Measurements from ENCODE around the gene MID1.
A peak's percentile ranks its signal among the peaks of the same experiment; 100 is the strongest.

The MID1 gene

DNA sequence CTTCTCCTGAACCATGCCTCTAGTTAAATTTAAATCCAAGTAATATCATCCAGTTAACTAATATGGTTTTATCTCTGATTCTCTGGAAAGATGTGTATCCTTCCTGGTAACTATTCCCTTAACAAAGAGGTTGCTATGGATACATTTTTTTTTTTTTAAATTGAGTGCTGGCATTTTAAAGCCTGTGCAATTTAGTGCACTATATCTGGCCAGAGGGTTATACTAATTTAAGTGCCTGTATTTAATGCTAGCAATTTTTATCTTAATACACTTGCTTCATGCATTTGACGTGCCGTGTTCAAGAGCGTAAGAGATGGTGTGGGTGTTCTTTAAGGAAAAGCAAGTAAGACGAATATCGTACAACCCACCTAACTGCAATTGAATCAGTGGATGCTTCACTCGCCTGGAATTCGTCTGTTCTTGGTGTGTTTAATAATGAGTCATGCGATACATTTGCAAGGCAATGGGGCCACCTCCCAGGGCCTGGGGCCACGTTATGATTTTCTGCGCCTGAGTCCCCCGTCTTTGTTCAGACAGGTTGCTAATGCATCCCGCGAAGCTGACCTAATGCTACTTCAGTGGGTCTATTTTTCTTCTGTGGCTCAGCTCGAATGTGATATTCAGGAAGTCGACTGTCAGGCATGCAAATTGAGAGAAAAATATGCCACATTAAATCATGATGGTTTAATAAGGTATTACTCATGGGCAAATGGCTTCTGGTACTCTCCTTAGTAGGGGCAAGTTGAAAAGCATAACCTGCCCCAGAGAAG lies 14.2 kb upstream of the MID1 start:
- POLR2A ChIA-PET, result interaction anchor here (0.6 kb wide), 1 partner anchor 411 kb away, joined by 3 read pairs; no protein-coding TSS in a partner anchor
- H3K36me3 ChIP-seq (ENCODE audit: control insufficient read depth in 2 of 2, insufficient read depth in 1 of 2, low read length in 2 of 2), result no peaks in the 10 kb centered on the region
- H3K4me3 ChIP-seq (ENCODE audit: low read depth, low read length), result no peak overlapping the region; the same call in 1 of the 2 replicates
- no peaks in the 10 kb centered on the region for H3K9me3 ChIP-seq (ENCODE audit: control insufficient read depth, insufficient read depth, low read depth, low read length)
- no peak overlapping the region for H3K27ac ChIP-seq (ENCODE audit: extremely low read depth, low read depth, low read length)
- CTCF ChIA-PET, result no interaction called here
- H3K4me1 ChIP-seq (ENCODE audit: control insufficient read depth, insufficient read depth, low read length), result no peaks in the 10 kb centered on the region
- TF ChIP-seq ZBTB20 (tag by site-specific recombination; IDR thresholded peaks at IDR 0.05), result no peak
- TF ChIP-seq, protein P1, sequence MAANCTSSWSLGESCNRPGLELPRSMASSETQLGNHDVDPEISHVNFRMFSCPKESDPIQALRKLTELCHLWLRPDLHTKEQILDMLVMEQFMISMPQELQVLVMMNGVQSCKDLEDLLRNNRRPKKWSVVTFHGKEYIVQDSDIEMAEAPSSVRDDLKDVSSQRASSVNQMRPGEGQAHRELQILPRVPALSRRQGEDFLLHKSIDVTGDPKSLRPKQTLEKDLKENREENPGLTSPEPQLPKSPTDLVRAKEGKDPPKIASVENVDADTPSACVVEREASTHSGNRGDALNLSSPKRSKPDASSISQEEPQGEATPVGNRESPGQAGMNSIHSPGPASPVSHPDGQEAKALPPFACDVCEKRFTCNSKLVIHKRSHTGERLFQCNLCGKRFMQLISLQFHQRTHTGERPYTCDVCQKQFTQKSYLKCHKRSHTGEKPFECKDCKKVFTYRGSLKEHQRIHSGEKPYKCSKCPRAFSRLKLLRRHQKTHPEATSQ (tag by site-specific recombination; IDR thresholded peaks at IDR 0.05), result no peak
- 0 out of 2 replicates have a peak, but pooled peaks have one; percentile 26 for TF ChIP-seq ZBTB21 (tag by site-specific recombination; IDR thresholded peaks at IDR 0.05)
- TF ChIP-seq ZIC2 (tag by site-specific recombination; IDR thresholded peaks at IDR 0.05), result no peak
- no peak for TF ChIP-seq TRIM28 (IDR thresholded peaks at IDR 0.05; ENCODE audit: borderline replicate concordance, low read length)
- 0 out of 2 replicates have a peak, but pooled peaks have one; percentile 12 for TF ChIP-seq ZFHX2 (tag by site-specific recombination; conservative IDR thresholded peaks at IDR 0.05)
- TF ChIP-seq ZNF10 (tag by site-specific recombination; IDR thresholded peaks at IDR 0.05), result no peak
- TF ChIP-seq, protein P2, sequence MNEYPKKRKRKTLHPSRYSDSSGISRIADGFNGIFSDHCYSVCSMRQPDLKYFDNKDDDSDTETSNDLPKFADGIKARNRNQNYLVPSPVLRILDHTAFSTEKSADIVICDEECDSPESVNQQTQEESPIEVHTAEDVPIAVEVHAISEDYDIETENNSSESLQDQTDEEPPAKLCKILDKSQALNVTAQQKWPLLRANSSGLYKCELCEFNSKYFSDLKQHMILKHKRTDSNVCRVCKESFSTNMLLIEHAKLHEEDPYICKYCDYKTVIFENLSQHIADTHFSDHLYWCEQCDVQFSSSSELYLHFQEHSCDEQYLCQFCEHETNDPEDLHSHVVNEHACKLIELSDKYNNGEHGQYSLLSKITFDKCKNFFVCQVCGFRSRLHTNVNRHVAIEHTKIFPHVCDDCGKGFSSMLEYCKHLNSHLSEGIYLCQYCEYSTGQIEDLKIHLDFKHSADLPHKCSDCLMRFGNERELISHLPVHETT (tag by site-specific recombination; IDR thresholded peaks at IDR 0.05), result no peak
- TF ChIP-seq SCRT2 (tag by site-specific recombination; IDR thresholded peaks at IDR 0.05), result 0 out of 2 replicates have a peak, but pooled peaks have one; percentile 16
- no peak for TF ChIP-seq ZNF585B (tag by site-specific recombination; IDR thresholded peaks at IDR 0.05)
- TF ChIP-seq ZNF785 (tag by site-specific recombination; IDR thresholded peaks at IDR 0.05), result no peak
- no peak for TF ChIP-seq SP3 (tag by site-specific recombination; IDR thresholded peaks at IDR 0.05)
- TF ChIP-seq ZNF221 (tag by site-specific recombination; IDR thresholded peaks at IDR 0.05; ENCODE audit: borderline replicate concordance), result no peak
- TF ChIP-seq ZSCAN16 (tag by site-specific recombination; IDR thresholded peaks at IDR 0.05), result no peak
- TF ChIP-seq ZNF404 (tag by site-specific recombination; IDR thresholded peaks at IDR 0.05), result no peak
- TF ChIP-seq, protein P3, sequence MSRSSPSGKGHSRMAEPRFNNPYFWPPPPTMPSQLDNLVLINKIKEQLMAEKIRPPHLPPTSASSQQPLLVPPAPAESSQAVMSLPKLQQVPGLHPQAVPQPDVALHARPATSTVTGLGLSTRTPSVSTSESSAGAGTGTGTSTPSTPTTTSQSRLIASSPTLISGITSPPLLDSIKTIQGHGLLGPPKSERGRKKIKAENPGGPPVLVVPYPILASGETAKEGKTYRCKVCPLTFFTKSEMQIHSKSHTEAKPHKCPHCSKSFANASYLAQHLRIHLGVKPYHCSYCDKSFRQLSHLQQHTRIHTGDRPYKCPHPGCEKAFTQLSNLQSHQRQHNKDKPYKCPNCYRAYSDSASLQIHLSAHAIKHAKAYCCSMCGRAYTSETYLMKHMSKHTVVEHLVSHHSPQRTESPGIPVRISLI (tag by site-specific recombination; IDR thresholded peaks at IDR 0.05), result no peak
- no peak for TF ChIP-seq ZNF514 (tag by site-specific recombination; IDR thresholded peaks at IDR 0.05)
- no peak for TF ChIP-seq ZNF624 (tag by site-specific recombination; IDR thresholded peaks at IDR 0.05)
- TF ChIP-seq ZNF600 (tag by site-specific recombination; IDR thresholded peaks at IDR 0.05), result no peak
- TF ChIP-seq ZSCAN23 (tag by site-specific recombination; IDR thresholded peaks at IDR 0.05), result no peak
- no peak for TF ChIP-seq YY1 (tag by site-specific recombination; IDR thresholded peaks at IDR 0.05)
- TF ChIP-seq ZNF311 (tag by site-specific recombination; IDR thresholded peaks at IDR 0.05; ENCODE audit: borderline replicate concordance), result no peak
- no peak for TF ChIP-seq ZNF426 (tag by site-specific recombination; IDR thresholded peaks at IDR 0.05)
- peak; percentile 32; the same call in 1 of the 2 replicates for TF ChIP-seq ZEB2 (tag by site-specific recombination; IDR thresholded peaks at IDR 0.05)
- TF ChIP-seq ZNF354C (tag by site-specific recombination; IDR thresholded peaks at IDR 0.05; ENCODE audit: borderline replicate concordance, low read depth), result no peak
- no peak for TF ChIP-seq ZNF610 (tag by site-specific recombination; IDR thresholded peaks at IDR 0.05; ENCODE audit: borderline replicate concordance)
- no peak for TF ChIP-seq ZNF707 (tag by site-specific recombination; IDR thresholded peaks at IDR 0.05)
- no peak for TF ChIP-seq ZNF175 (tag by site-specific recombination; IDR thresholded peaks at IDR 0.05)
- TF ChIP-seq, protein P4, sequence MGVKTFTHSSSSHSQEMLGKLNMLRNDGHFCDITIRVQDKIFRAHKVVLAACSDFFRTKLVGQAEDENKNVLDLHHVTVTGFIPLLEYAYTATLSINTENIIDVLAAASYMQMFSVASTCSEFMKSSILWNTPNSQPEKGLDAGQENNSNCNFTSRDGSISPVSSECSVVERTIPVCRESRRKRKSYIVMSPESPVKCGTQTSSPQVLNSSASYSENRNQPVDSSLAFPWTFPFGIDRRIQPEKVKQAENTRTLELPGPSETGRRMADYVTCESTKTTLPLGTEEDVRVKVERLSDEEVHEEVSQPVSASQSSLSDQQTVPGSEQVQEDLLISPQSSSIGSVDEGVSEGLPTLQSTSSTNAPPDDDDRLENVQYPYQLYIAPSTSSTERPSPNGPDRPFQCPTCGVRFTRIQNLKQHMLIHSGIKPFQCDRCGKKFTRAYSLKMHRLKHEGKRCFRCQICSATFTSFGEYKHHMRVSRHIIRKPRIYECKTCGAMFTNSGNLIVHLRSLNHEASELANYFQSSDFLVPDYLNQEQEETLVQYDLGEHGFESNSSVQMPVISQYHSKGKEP (tag by site-specific recombination; IDR thresholded peaks at IDR 0.05), result no peak
- TF ChIP-seq ZNF623 (tag by site-specific recombination; IDR thresholded peaks at IDR 0.05), result peak; percentile 48
- peak; percentile 79 for TF ChIP-seq OSR2 (tag by site-specific recombination; IDR thresholded peaks at IDR 0.05)
- no peak for TF ChIP-seq ZBTB1 (tag by site-specific recombination; IDR thresholded peaks at IDR 0.05)
- no peak for TF ChIP-seq ZNF830 (tag by site-specific recombination; IDR thresholded peaks at IDR 0.05; ENCODE audit: low read depth)
- 0 out of 2 replicates have a peak, but pooled peaks have one; percentile 17 for TF ChIP-seq KLF8 (tag by site-specific recombination; IDR thresholded peaks at IDR 0.05)
- peak; percentile 60 for TF ChIP-seq SP7 (tag by site-specific recombination; IDR thresholded peaks at IDR 0.05)
- TF ChIP-seq ZNF777 (tag by site-specific recombination; IDR thresholded peaks at IDR 0.05; ENCODE audit: borderline replicate concordance), result no peak
